Panc1 (cell line): ENCODE data around the gene CD83. TPM values are rescaled to one million over a fixed set of nuclear protein-coding genes. Genes with fewer than 3 reads are reported as not detected.

Source experiments
- ATAC-seq: fragments of 200-7000 bp; cut with Tn5 transposase; 2 replicates; pipeline ENCODE4 v1.9.1; 2020; ENCODE audit warnings: mild to moderate bottlenecking, moderate library complexity
- BruUV-seq: library from RNA; stranded (reverse); fragments of 400-500 nt; replicated peaks from 2 replicates; lab custom pipeline; 2021; lab: Mats Ljungman, UMichigan
- CTCF ChIA-PET: fragments of 300-600 bp; sonication (Branson Sonifier 250); formaldehyde crosslinking; loops from one replicate; lab custom pipeline; 2022; ENCODE audit warnings: antibody characterized with exemption; lab: Charles Lee
- POLR2A ChIA-PET: fragments of 300-600 bp; sonication (Branson Sonifier 250); formaldehyde crosslinking; loops from one replicate; lab custom pipeline; 2022; ENCODE audit warnings: antibody characterized with exemption; lab: Charles Lee
- DNase-seq: peaks from one replicate; pipeline ENCODE4 v3.0.0-alpha.2; 2010; ENCODE audit warnings: low read depth, low spot score
- H3K27ac ChIP-seq: 2 replicates; pipeline ENCODE4 v1.5.1; 2011; ENCODE audit warnings: mild to moderate bottlenecking, low read length, inconsistent platforms
- H3K27me3 ChIP-seq: fragments of 200-500 bp; sonication (Bioruptor generic); 2 replicates; pipeline ENCODE4 v1.6.0; 2014; ENCODE audit warnings: low read length, inconsistent platforms; ENCODE audit not compliant: control insufficient read depth, insufficient read depth
- H3K36me3 ChIP-seq: fragments of 200-500 bp; sonication (Bioruptor generic); 2 replicates; pipeline ENCODE4 v1.5.1; 2014; ENCODE audit warnings: inconsistent platforms, mild to moderate bottlenecking, low read length, moderate library complexity; ENCODE audit not compliant: control insufficient read depth, insufficient read depth
- H3K4me1 ChIP-seq: 2 replicates; pipeline ENCODE4 v1.5.1; 2011; ENCODE audit warnings: inconsistent platforms, mild to moderate bottlenecking, low read length, moderate library complexity; ENCODE audit not compliant: control insufficient read depth, insufficient read depth
- H3K4me3 ChIP-seq, 2 experiments: 2 replicates each; pipeline ENCODE4 v1.5.1; 2011 to 2012; ENCODE audit warnings: low read depth in 2 of 2, low read length in 2 of 2, mild to moderate bottlenecking in 2 of 2, inconsistent platforms in 1 of 2, moderate library complexity in 1 of 2
- H3K9me3 ChIP-seq: fragments of 200-500 bp; sonication (Bioruptor generic); 2 replicates; pipeline ENCODE4 v1.5.1; 2014; ENCODE audit warnings: low read depth, mild to moderate bottlenecking, inconsistent platforms, low read length, moderate library complexity; ENCODE audit not compliant: control insufficient read depth, insufficient read depth
- CTCF ChIP-seq: fragments of 450-650 bp; IDR thresholded peaks from 2 replicates; pipeline ENCODE4 v1.5.1; 2017; ENCODE audit warnings: mild to moderate bottlenecking
- POLR2AphosphoS5 ChIP-seq: IDR thresholded peaks from 2 replicates; pipeline ENCODE4 v1.6.1; 2012; ENCODE audit warnings: mild to moderate bottlenecking, low read depth, low read length, moderate library complexity
- REST ChIP-seq, 2 experiments: IDR thresholded peaks; 2 replicates each; pipeline ENCODE4 v1.6.1; 2011 to 2012; ENCODE audit warnings: low read depth in 2 of 2, control low read depth in 1 of 2, low read length in 1 of 2, mild to moderate bottlenecking in 1 of 2, moderate library complexity in 1 of 2; ENCODE audit not compliant: insufficient read depth in 1 of 2
- SIN3A ChIP-seq: IDR thresholded peaks from 2 replicates; pipeline ENCODE4 v1.6.1; 2012; ENCODE audit warnings: low read depth, mild to moderate bottlenecking, low read length, moderate library complexity, borderline replicate concordance; ENCODE audit not compliant: insufficient read depth
- TCF7L2 ChIP-seq: IDR thresholded peaks from 2 replicates; pipeline ENCODE4 v1.6.1; 2011; ENCODE audit warnings: mild to moderate bottlenecking, low read depth, low read length, inconsistent platforms
- in situ Hi-C: cut with HindIII; loops from 2 replicates; pipeline ENCODE4 v1.10.0; 2016; ENCODE audit warnings: low sequenced_read_pairs, low pct_unique_long_range_greater_than_20kb
- intact Hi-C: fragments of 100-400 bp; cut with micrococcal nuclease; formaldehyde crosslinking; loops from one replicate; pipeline ENCODE4 v1.10.0; 2022; ENCODE audit not compliant: unreplicated experiment
- total RNA-seq: library from RNA; stranded (reverse); gene quantifications from one replicate; pipeline ENCODE4 v1.2.1, GENCODE V29; 2021; ENCODE audit not compliant: unreplicated experiment

Gene CD83
- total RNA-seq, 1 experiment from 2014 or later, result 5.3 TPM

- no peak for ATAC-seq
- intact Hi-C loops (no loop called here), in situ Hi-C loops (no loop called here)
- DNase-seq, result no peak
- H3K27me3 ChIP-seq, result no peaks in the 10 kb centered on the region
- BruUV-seq, result no TSS peak
- ChIA-PET POLR2A (no interaction called here), CTCF (no interaction called here)
- no peaks in the 10 kb centered on the region for H3K36me3 ChIP-seq
- H3K27ac ChIP-seq, result no peak overlapping the region
- TF ChIP-seq SIN3A, result no peak
- TF ChIP-seq REST (IDR thresholded peaks at IDR 0.05; ENCODE audit: insufficient read depth in 1 of 2, low read depth in 2 of 2, low read length in 1 of 2), result no peak
- TF ChIP-seq TCF7L2, result no peak
- TF ChIP-seq POLR2AphosphoS5, result no peak
- no peak for TF ChIP-seq CTCF
- H3K4me1 ChIP-seq, result peaks cover 6% of the 10 kb centered on the region
- H3K4me3 ChIP-seq, result no peak overlapping the region
- no peaks in the 10 kb centered on the region for H3K9me3 ChIP-seq
Observed at GRCh38 chr6:14077193-14077867, 40.2 kb upstream of the CD83 start.

DNA sequence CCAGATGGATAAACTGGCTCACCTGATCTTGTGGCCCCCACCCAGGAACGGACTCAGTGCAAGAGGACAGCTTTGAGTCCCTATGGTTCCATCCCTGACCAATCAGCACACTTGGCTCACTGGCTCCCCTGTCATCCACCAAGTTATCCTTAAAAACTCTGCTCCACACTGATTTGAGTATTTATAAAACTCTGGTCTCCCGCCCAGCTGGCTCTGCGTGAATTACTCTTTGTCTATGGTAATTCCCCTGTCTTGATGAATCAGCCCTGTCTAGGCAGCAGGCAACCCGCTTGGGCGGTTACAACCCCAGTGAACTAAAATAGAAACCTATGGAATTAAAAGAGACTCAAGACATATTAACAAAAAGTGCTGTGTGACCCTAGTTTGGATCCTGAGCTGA is 38.1 kb upstream of the CD83 start:
- Histone ChIP-seq H3K27me3 (no peaks in the 10 kb centered on the region), H3K27ac (no peak overlapping the region), H3K9me3 (no peaks in the 10 kb centered on the region), H3K36me3 (no peaks in the 10 kb centered on the region), H3K4me3 (no peak overlapping the region), H3K4me1 (peaks cover 6% of the 10 kb centered on the region)
- no peak for DNase-seq
- in situ Hi-C loops (no loop called here), intact Hi-C loops (no loop called here)
- TF ChIP-seq SIN3A (no peak), CTCF (no peak), REST (IDR thresholded peaks at IDR 0.05; ENCODE audit: insufficient read depth in 1 of 2, low read depth in 2 of 2, low read length in 1 of 2) (no peak), TCF7L2 (no peak)
- BruUV-seq, result no TSS peak
- CTCF ChIA-PET, result no interaction called here
- POLR2A ChIA-PET, result no interaction called here
- ATAC-seq, result no peak; the same call in 1 of the 2 replicates
